Measurements from ENCODE around the gene PRXL2A. TPM values are rescaled to one million over a fixed set of nuclear protein-coding genes. Genes with fewer than 3 reads are reported as not detected.

The PRXL2A gene
- polyA plus RNA-seq, 3 donors: 0.61 to 4.1 (median 3.4) TPM

GRCh38 chr10:80452640-80453039 is 44.3 kb downstream of the PRXL2A start:
- Histone ChIP-seq H3K4me1 (ENCODE audit: control insufficient read depth in 1 of 2, insufficient read depth in 2 of 2, low read length in 2 of 2) (peaks cover 66 to 77% of the 10 kb centered on the region in 2 donors), H3K27ac (ENCODE audit: low read depth in 1 of 2, low read length in 2 of 2) (no peak overlapping the region), H3K4me3 (replicated peaks in 1 of 3; ENCODE audit: low read depth in 2 of 3, low read length in 3 of 3) (no peak overlapping the region), H3K9ac (ENCODE audit: insufficient read depth, low read length, poor library complexity, severe bottlenecking) (no peak overlapping the region), H3K79me2 (ENCODE audit: insufficient read depth, low read length) (peaks cover 35% of the 10 kb centered on the region), H3K4me2 (replicated peaks; ENCODE audit: extremely low read depth, low read length, poor library complexity, severe bottlenecking) (no peak overlapping the region), H3K36me3 (replicated peaks in 1 of 2; ENCODE audit: control insufficient read depth in 1 of 2, insufficient read depth in 2 of 2, low read length in 2 of 2) (peaks cover 0 to 4% of the 10 kb centered on the region in 2 donors), H4K20me1 (ENCODE audit: insufficient read depth, low read length) (peaks cover 33% of the 10 kb centered on the region), H3K9me3 (replicated peaks in 1 of 2; ENCODE audit: control insufficient read depth in 1 of 2, insufficient read depth in 1 of 2, low read length in 2 of 2) (peaks cover 4 to 7% of the 10 kb centered on the region in 2 donors), H3K27me3 (ENCODE audit: control insufficient read depth in 2 of 2, insufficient read depth in 2 of 2, low read length in 2 of 2) (no peaks in the 10 kb centered on the region), H2AFZ (ENCODE audit: insufficient read depth, low read depth, low read length, poor library complexity, severe bottlenecking) (no peak overlapping the region)
- Mint-ChIP-seq H3K27me3 (ENCODE audit: low read depth in 3 of 3) (peaks cover 0 to 2% (median 0%) of the 10 kb centered on the region in 3 donors), H3K9me3 (peaks cover 0 to 2% (median 0%) of the 10 kb centered on the region in 7 donors), H3K4me3 (no peak overlapping the region), H3K4me1 (peaks cover 49% of the 10 kb centered on the region), H3K36me3 (peaks cover 3 to 11% of the 10 kb centered on the region in 2 donors), H3K27ac (no peak overlapping the region)
- no peak for TF ChIP-seq CTCF (IDR thresholded peaks at IDR 0.05)
- DNase-seq: peak in 1 of 3 donors; percentile 3
- no CpG with 5 or more reads among the region's 4 CpGs for WGBS (ENCODE audit: insufficient coverage)
- intact Hi-C loops (cut with micrococcal nuclease): loop anchor here in 1 of 2 donors (5.0 kb wide), 1 partner anchor 65 kb away; no protein-coding TSS in a partner anchor

GRCh38 chr10:80453056-80453841 is 44.9 kb downstream of the PRXL2A start:
- Histone ChIP-seq H3K27ac (ENCODE audit: low read depth in 1 of 2, low read length in 2 of 2) (peak overlapping the region; percentile 54 to 68), H3K79me2 (ENCODE audit: insufficient read depth, low read length) (peaks cover 41% of the 10 kb centered on the region), H3K4me2 (replicated peaks; ENCODE audit: extremely low read depth, low read length, poor library complexity, severe bottlenecking) (peak overlapping the region; percentile 70), H3K9ac (ENCODE audit: insufficient read depth, low read length, poor library complexity, severe bottlenecking) (peak overlapping the region; percentile 29), H3K4me3 (replicated peaks in 1 of 3; ENCODE audit: low read depth in 2 of 3, low read length in 3 of 3) (peak overlapping the region; percentile 13 to 64 (median 26)), H3K27me3 (ENCODE audit: control insufficient read depth in 2 of 2, insufficient read depth in 2 of 2, low read length in 2 of 2) (no peaks in the 10 kb centered on the region), H3K4me1 (ENCODE audit: control insufficient read depth in 1 of 2, insufficient read depth in 2 of 2, low read length in 2 of 2) (peaks cover 66 to 77% of the 10 kb centered on the region in 2 donors), H3K9me3 (replicated peaks in 1 of 2; ENCODE audit: control insufficient read depth in 1 of 2, insufficient read depth in 1 of 2, low read length in 2 of 2) (peaks cover 4 to 7% of the 10 kb centered on the region in 2 donors), H4K20me1 (ENCODE audit: insufficient read depth, low read length) (peaks cover 40% of the 10 kb centered on the region), H2AFZ (ENCODE audit: insufficient read depth, low read depth, low read length, poor library complexity, severe bottlenecking) (peak overlapping the region; percentile 62), H3K36me3 (replicated peaks in 1 of 2; ENCODE audit: control insufficient read depth in 1 of 2, insufficient read depth in 2 of 2, low read length in 2 of 2) (peaks cover 0 to 9% of the 10 kb centered on the region in 2 donors)
- Mint-ChIP-seq H3K4me1 (peaks cover 49% of the 10 kb centered on the region), H3K4me3 (peak overlapping the region; percentile 76 to 89), H3K27ac (peak overlapping the region; percentile 80 to 93 (median 91)), H3K9me3 (peaks cover 0 to 2% (median 0%) of the 10 kb centered on the region in 7 donors), H3K27me3 (ENCODE audit: low read depth in 3 of 3) (peaks cover 0 to 2% (median 2%) of the 10 kb centered on the region in 3 donors), H3K36me3 (peaks cover 3 to 14% of the 10 kb centered on the region in 2 donors)
- intact Hi-C loops (cut with micrococcal nuclease): loop anchor here in 1 of 2 donors (5.0 kb wide), 1 partner anchor 66 kb away; no protein-coding TSS in a partner anchor
- DNase-seq: peak in 1 of 3 donors; percentile 4
- 19% methylated on average over 16 of the region's 23 CpGs for WGBS (ENCODE audit: insufficient coverage)
- no peak for TF ChIP-seq CTCF (IDR thresholded peaks at IDR 0.05)
